HG03558 (cell line): ENCODE results near the gene ABCG1.

Experiments
- ATAC-seq: cut with Tn5 transposase; IDR thresholded peaks from one replicate; pipeline ENCODE4 v1.9.1; 2021; ENCODE audit warnings: moderate number of reproducible peaks; ENCODE audit not compliant: unreplicated experiment; ENCODE audit errors: extremely low read depth

ABCG1 gene

GRCh38 chr21:42264245-42265195 lies 45.6 kb downstream of the ABCG1 start:
- no peak for ATAC-seq

GRCh38 chr21:42265231-42265812 lies 46.4 kb downstream of the ABCG1 start:
- ATAC-seq, result no peak

GRCh38 chr21:42266971-42267556 lies 48.1 kb downstream of the ABCG1 start:
- ATAC-seq, result no peak

- ATAC-seq, result no peak
Observed at GRCh38 chr21:42269386-42269785, 50.4 kb downstream of the ABCG1 start.

GRCh38 chr21:42271065-42271464 lies 52.1 kb downstream of the ABCG1 start:
- no peak for ATAC-seq

GRCh38 chr21:42272109-42272962 lies 53.4 kb downstream of the ABCG1 start:
- no peak for ATAC-seq

GRCh38 chr21:42272984-42273600 lies 54.2 kb downstream of the ABCG1 start:
- ATAC-seq, result no peak

- ATAC-seq, result no peak
Observed at GRCh38 chr21:42276076-42276475, 57.1 kb downstream of the ABCG1 start.

- ATAC-seq, result no peak
Observed at GRCh38 chr21:42276526-42277154, 57.7 kb downstream of the ABCG1 start.

GRCh38 chr21:42277593-42277992 lies 58.7 kb downstream of the ABCG1 start:
- ATAC-seq, result no peak

- ATAC-seq, result no peak
Observed at GRCh38 chr21:42278451-42279149, 59.7 kb downstream of the ABCG1 start.

- ATAC-seq, result no peak
Observed at GRCh38 chr21:42279341-42279871, 60.5 kb downstream of the ABCG1 start.

- no peak for ATAC-seq
Observed at GRCh38 chr21:42279888-42280287, 60.9 kb downstream of the ABCG1 start.

- no peak for ATAC-seq
Observed at GRCh38 chr21:42280356-42281180, 61.6 kb downstream of the ABCG1 start.

- no peak for ATAC-seq
Observed at GRCh38 chr21:42281181-42281680, 62.3 kb downstream of the ABCG1 start.

GRCh38 chr21:42282021-42282420 lies 63.1 kb downstream of the ABCG1 start:
- ATAC-seq, result no peak

GRCh38 chr21:42282715-42283114 lies 63.8 kb downstream of the ABCG1 start:
- no peak for ATAC-seq
